Suprapubic skin (tissue), 4 donors: ENCODE results near the gene ACP7. TPM values are rescaled to one million over a fixed set of nuclear protein-coding genes. Genes with fewer than 3 reads are reported as not detected.
A peak's percentile ranks its signal among the peaks of the same experiment; 100 is the strongest.

Experiments
- DNase-seq, 2 donors: peaks; one replicate each; pipeline ENCODE4 v3.0.0-alpha.2; 2019; ENCODE audit warnings: low spot score in 2 of 2
- H3K27ac ChIP-seq: fragments of 200-600 bp; sonication (generic); one replicate; pipeline ENCODE4 v1.5.1; 2019
- H3K27me3 ChIP-seq: fragments of 200-600 bp; sonication (generic); one replicate; pipeline ENCODE4 v1.5.1; 2019
- H3K36me3 ChIP-seq: fragments of 200-600 bp; sonication (generic); one replicate; pipeline ENCODE4 v1.5.1; 2019
- H3K4me1 ChIP-seq: fragments of 200-600 bp; sonication (generic); one replicate; pipeline ENCODE4 v1.5.1; 2019
- H3K4me3 ChIP-seq: fragments of 200-600 bp; sonication (generic); one replicate; pipeline ENCODE4 v1.5.1; 2019; ENCODE audit warnings: mild to moderate bottlenecking
- H3K9me3 ChIP-seq: fragments of 200-600 bp; sonication (generic); one replicate; pipeline ENCODE4 v1.5.1; 2019
- EP300 ChIP-seq: sonication (generic); formaldehyde crosslinking; IDR thresholded peaks from one replicate; pipeline ENCODE4 v1.6.1; 2017; ENCODE audit warnings: antibody characterized with exemption
- POLR2A ChIP-seq, 2 donors: fragments of 450-650 bp; IDR thresholded peaks; one replicate each; pipeline ENCODE4 v1.6.1; 2017; ENCODE audit warnings: antibody characterized with exemption in 2 of 2, mild to moderate bottlenecking in 2 of 2, moderate library complexity in 2 of 2
- POLR2AphosphoS5 ChIP-seq, 3 donors: sonication (generic); formaldehyde crosslinking; IDR thresholded peaks; one replicate each; pipeline ENCODE4 v1.6.1; 2017; ENCODE audit warnings: antibody characterized with exemption in 3 of 3
- WGBS: methylation state at CpG from one replicate; pipeline ENCODE4 v1.1.5; 2018; 5-methylcytosine and 5-hydroxymethylcytosine counted together
- total RNA-seq, 4 donors: library from RNA; depleted of rRNA; stranded (reverse); fragments of >200 nt; gene quantifications; one replicate each; pipeline ENCODE4 v1.1.0, GENCODE V29; 2016
- TF ChIP-seq, protein P1 (sequence below), 2 donors: fragments of 200-600 bp in 1 of 2; fragments of 450-650 bp in 1 of 2; sonication (generic) in 1 of 2; IDR thresholded peaks; one replicate each; pipeline ENCODE4 v1.5.1; 2016 to 2019; ENCODE audit warnings: antibody characterized with exemption in 2 of 2, mild to moderate bottlenecking in 1 of 2, moderate library complexity in 1 of 2

Gene ACP7
- total RNA-seq, 4 donors from 2014 or later = 15.0 to 24.1 (median 18.0) TPM

DNA sequence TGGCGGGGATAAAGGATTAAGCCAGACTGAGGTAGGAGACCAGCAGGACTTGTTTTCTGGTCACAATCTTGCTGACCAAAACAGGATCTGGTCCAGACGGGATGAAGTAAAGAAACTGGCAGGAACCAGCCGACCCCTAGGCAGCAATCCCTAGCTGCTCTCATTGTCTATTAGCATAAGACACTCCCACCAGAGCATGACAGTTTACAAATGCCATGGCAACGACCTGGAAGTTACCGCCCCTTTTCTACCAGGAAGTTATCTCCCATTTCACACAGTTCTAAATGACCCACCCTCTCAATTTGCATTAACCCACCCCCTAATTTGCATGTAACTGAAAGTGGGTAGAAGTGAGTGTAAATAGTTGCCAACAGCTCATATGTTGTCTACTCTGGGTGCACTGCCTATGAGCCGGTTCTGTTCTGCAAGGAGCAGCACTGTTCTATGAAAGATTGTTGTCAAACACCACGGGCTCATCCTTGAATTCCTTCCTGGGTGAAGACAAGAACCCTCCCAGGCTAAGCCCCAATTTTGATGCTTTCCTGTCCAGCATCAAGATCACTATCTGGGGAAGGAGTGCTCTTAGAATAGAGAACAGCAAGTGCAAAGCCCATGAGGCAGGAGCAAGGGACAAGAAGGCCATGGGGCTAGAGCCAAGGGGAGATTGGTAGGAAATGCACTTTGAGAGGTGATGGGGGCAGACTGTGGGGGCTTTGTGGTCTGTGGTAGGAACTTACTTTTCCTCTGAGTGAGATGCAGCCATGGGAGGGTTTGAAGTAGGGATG is 37.9 kb upstream of the ACP7 start:
- H3K4me3 ChIP-seq = no peak overlapping the region
- 73% methylated on average over 7 of the region's 7 CpGs for WGBS
- no peaks in the 10 kb centered on the region for H3K9me3 ChIP-seq
- no peaks in the 10 kb centered on the region for H3K36me3 ChIP-seq
- DNase-seq = no peak
- no peak overlapping the region for H3K27ac ChIP-seq
- H3K4me1 ChIP-seq = no peaks in the 10 kb centered on the region
- no peak for TF ChIP-seq POLR2AphosphoS5 (IDR thresholded peaks at IDR 0.05)
- TF ChIP-seq, protein P1, sequence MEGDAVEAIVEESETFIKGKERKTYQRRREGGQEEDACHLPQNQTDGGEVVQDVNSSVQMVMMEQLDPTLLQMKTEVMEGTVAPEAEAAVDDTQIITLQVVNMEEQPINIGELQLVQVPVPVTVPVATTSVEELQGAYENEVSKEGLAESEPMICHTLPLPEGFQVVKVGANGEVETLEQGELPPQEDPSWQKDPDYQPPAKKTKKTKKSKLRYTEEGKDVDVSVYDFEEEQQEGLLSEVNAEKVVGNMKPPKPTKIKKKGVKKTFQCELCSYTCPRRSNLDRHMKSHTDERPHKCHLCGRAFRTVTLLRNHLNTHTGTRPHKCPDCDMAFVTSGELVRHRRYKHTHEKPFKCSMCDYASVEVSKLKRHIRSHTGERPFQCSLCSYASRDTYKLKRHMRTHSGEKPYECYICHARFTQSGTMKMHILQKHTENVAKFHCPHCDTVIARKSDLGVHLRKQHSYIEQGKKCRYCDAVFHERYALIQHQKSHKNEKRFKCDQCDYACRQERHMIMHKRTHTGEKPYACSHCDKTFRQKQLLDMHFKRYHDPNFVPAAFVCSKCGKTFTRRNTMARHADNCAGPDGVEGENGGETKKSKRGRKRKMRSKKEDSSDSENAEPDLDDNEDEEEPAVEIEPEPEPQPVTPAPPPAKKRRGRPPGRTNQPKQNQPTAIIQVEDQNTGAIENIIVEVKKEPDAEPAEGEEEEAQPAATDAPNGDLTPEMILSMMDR (IDR thresholded peaks at IDR 0.05) = no peak
- TF ChIP-seq POLR2A (IDR thresholded peaks at IDR 0.05) = no peak
- H3K27me3 ChIP-seq = no peaks in the 10 kb centered on the region

DNA sequence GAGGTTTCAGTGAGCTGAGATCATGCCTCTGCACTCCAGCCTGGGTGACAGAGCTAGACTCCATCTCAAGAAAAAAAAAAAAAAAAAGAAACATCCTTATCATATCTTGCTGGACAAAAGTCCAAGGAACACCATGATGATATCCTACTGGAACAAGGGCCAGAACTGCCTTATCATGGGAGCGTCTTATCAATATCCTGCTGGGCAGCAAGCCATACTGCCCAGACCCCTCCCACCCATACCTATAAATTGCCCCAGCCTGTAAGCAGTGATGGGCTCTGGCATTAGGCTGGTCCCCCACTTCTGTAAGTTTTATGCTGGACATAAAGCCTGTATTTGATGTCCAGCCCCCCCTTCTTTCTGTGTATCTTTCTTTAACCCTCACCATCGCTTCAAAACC is 37.1 kb upstream of the ACP7 start:
- no peak overlapping the region for H3K4me3 ChIP-seq
- TF ChIP-seq EP300 = no peak
- no peak for TF ChIP-seq POLR2AphosphoS5 (IDR thresholded peaks at IDR 0.05)
- no peak for TF ChIP-seq POLR2A (IDR thresholded peaks at IDR 0.05)
- no peaks in the 10 kb centered on the region for H3K36me3 ChIP-seq
- H3K9me3 ChIP-seq = no peaks in the 10 kb centered on the region
- WGBS = 66% methylated on average over 2 of the region's 2 CpGs
- no peak for DNase-seq
- H3K4me1 ChIP-seq = no peaks in the 10 kb centered on the region
- no peak overlapping the region for H3K27ac ChIP-seq
- H3K27me3 ChIP-seq = no peaks in the 10 kb centered on the region

DNA sequence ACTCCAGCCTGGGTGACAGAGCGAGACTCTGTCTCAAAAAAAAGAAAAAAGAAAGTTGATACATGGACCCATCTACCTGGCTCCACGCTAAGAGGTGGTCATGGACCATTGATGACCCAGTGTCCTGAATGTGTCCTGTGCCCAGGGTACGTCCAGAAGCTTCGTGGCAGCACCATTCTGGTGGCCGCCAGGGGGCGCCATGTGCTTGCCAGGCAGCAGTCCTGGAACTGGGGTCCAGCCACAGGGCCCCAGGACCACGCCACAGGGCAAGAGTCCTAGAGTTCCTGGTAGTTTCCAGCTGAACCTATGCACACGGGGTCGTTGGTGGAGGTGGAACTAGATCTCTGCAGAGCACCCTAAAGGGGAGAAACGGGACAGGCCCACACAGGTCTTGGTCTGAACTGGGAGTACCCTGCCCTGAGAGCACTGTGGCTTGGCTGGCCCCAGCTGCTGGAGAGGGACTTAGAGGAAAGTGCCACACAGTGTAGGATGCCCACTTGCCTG is 31.9 kb upstream of the ACP7 start:
- Histone ChIP-seq H3K36me3 (no peaks in the 10 kb centered on the region), H3K4me1 (no peaks in the 10 kb centered on the region), H3K4me3 (no peak overlapping the region), H3K27me3 (no peaks in the 10 kb centered on the region), H3K27ac (no peak overlapping the region), H3K9me3 (no peaks in the 10 kb centered on the region)
- DNase-seq = no peak
- WGBS = 24% methylated on average over 4 of the region's 10 CpGs
- TF ChIP-seq, protein P1 (IDR thresholded peaks at IDR 0.05) = peak; percentile 43 to 80
- TF ChIP-seq POLR2A (IDR thresholded peaks at IDR 0.05) = no peak

DNA sequence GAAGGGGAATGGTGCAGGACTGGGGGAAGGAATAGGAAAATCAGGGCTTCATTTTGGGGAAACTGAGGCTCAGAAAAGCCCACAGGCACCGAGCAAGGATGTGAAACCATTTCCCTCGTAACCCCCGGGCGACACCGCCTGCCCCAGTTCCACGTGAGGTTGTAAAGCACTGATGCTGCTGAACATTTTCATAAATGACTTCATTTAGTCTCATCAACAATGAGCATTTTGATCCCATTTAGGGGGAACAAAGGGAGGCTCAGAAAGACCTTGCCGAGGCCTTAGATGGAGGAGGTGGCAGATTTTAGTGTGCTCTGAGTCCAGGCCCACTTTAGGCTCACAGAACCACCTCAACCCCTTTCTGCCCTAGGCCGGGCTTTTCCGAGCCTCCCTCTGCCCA is 31.3 kb upstream of the ACP7 start:
- Histone ChIP-seq H3K27ac (no peak overlapping the region), H3K9me3 (no peaks in the 10 kb centered on the region), H3K4me3 (no peak overlapping the region), H3K27me3 (no peaks in the 10 kb centered on the region), H3K36me3 (no peaks in the 10 kb centered on the region), H3K4me1 (no peaks in the 10 kb centered on the region)
- TF ChIP-seq EP300 (no peak), POLR2A (IDR thresholded peaks at IDR 0.05) (no peak), POLR2AphosphoS5 (IDR thresholded peaks at IDR 0.05) (no peak)
- TF ChIP-seq, protein P1 (IDR thresholded peaks at IDR 0.05) = no peak
- DNase-seq = no peak
- WGBS = 77% methylated on average over 9 of the region's 9 CpGs

DNA sequence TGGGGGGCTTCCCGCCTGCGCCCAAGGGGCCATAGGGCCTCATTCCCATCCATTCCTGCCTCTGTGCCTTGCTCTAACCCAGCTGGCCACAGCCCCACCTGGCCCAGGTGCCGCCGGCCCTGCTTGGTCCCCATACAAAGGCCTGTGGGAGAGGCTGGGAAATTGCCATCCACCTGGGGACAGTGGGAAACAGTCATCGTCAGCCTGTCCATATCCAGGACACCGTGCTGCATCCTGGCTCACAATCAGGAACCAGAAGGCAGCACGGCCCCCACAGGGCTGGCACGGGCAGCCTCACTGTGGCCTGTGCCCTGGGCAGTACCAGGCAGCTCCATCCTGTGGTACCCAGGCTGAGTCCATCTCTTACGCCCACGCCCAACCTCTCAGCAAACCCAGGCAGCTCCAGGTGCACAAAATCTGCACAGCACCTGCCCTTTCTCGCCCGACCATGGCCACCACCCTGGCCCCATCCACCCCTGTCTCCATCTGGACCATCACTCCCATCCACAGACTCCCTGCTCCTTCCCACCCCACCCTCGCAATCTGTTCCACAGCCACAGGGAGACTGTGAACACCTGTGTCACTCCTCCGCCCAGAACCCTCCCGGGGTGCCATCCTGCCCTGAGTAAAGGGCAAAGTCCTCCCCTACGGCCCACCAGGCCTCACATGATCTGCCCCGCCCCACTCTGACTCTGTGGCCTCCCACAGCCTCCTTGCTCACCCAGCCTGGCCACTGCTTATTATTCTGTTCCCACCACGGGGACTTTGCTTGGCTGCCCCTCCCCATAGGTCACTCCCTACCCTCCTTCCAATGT is 30.7 kb upstream of the ACP7 start:
- H3K27ac ChIP-seq = no peak overlapping the region
- no peaks in the 10 kb centered on the region for H3K9me3 ChIP-seq
- no peaks in the 10 kb centered on the region for H3K4me1 ChIP-seq
- H3K36me3 ChIP-seq = no peaks in the 10 kb centered on the region
- no peak overlapping the region for H3K4me3 ChIP-seq
- DNase-seq = no peak
- WGBS = 85% methylated on average over 18 of the region's 18 CpGs
- H3K27me3 ChIP-seq = no peaks in the 10 kb centered on the region
- TF ChIP-seq POLR2AphosphoS5 (IDR thresholded peaks at IDR 0.05) (no peak), POLR2A (IDR thresholded peaks at IDR 0.05) (no peak), EP300 (no peak)
- TF ChIP-seq, protein P1 (IDR thresholded peaks at IDR 0.05) = no peak
